Trophoblast cell (in vitro differentiated cells and primary cell): ENCODE data around the gene LRG1.

Experiments
- DNase-seq, 2 donors: peaks; one replicate each; pipeline ENCODE4 v3.0.0-alpha.2; 2016
- H2AFZ ChIP-seq: 2 replicates; pipeline ENCODE4 v1.6.1; 2013; ENCODE audit warnings: low read length, moderate library complexity, mild to moderate bottlenecking; ENCODE audit not compliant: insufficient read depth, poor library complexity
- H2AK5ac ChIP-seq: 2 replicates; pipeline ENCODE4 v1.6.1; 2013; ENCODE audit warnings: mild to moderate bottlenecking, low read length
- H2BK120ac ChIP-seq: 2 replicates; pipeline ENCODE4 v1.6.1; 2013; ENCODE audit warnings: low read length, mild to moderate bottlenecking, moderate library complexity; ENCODE audit not compliant: insufficient read depth, poor library complexity
- H2BK12ac ChIP-seq: 2 replicates; pipeline ENCODE4 v1.6.1; 2013; ENCODE audit warnings: mild to moderate bottlenecking, low read length, moderate library complexity
- H2BK5ac ChIP-seq: 2 replicates; pipeline ENCODE4 v1.6.1; 2013; ENCODE audit warnings: low read length, low read depth, moderate library complexity, mild to moderate bottlenecking; ENCODE audit not compliant: poor library complexity
- H3K14ac ChIP-seq: 2 replicates; pipeline ENCODE4 v1.6.1; 2013; ENCODE audit warnings: mild to moderate bottlenecking, low read length
- H3K18ac ChIP-seq: 2 replicates; pipeline ENCODE4 v1.6.1; 2013; ENCODE audit warnings: mild to moderate bottlenecking, low read length
- H3K23ac ChIP-seq: 2 replicates; pipeline ENCODE4 v1.6.1; 2013; ENCODE audit warnings: low read length
- H3K27ac ChIP-seq: 2 replicates; pipeline ENCODE4 v1.5.1; 2013; ENCODE audit warnings: low read depth, mild to moderate bottlenecking, inconsistent platforms, low read length, moderate library complexity
- H3K27me3 ChIP-seq: 2 replicates; pipeline ENCODE4 v1.6.1; 2013; ENCODE audit warnings: inconsistent platforms, mild to moderate bottlenecking, low read length, moderate library complexity; ENCODE audit not compliant: insufficient read depth
- H3K36me3 ChIP-seq, 2 experiments: 1 replicate in 1 of 2; 2 replicates in 1 of 2; pipeline ENCODE4 v1.6.1; 2013; ENCODE audit warnings: low read length in 2 of 2, mild to moderate bottlenecking in 2 of 2, moderate library complexity in 1 of 2; ENCODE audit not compliant: insufficient read depth in 2 of 2, control insufficient read depth in 1 of 2
- H3K4ac ChIP-seq: 2 replicates; pipeline ENCODE4 v1.6.1; 2013; ENCODE audit warnings: low read depth, mild to moderate bottlenecking, low read length, moderate library complexity
- H3K4me1 ChIP-seq, 2 experiments: 1 replicate in 1 of 2; 2 replicates in 1 of 2; pipeline ENCODE4 v1.6.1; 2013; ENCODE audit warnings: low read length in 2 of 2, mild to moderate bottlenecking in 2 of 2, moderate library complexity in 1 of 2; ENCODE audit not compliant: insufficient read depth in 2 of 2, control insufficient read depth in 1 of 2
- H3K4me2 ChIP-seq: 2 replicates; pipeline ENCODE4 v1.6.1; 2013; ENCODE audit warnings: inconsistent platforms, mild to moderate bottlenecking, low read length, moderate library complexity
- H3K4me3 ChIP-seq: 2 replicates; pipeline ENCODE4 v1.5.1; 2013; ENCODE audit warnings: mild to moderate bottlenecking, low read depth, low read length, inconsistent platforms
- H3K79me1 ChIP-seq: one replicate; pipeline ENCODE4 v1.6.1; 2013; ENCODE audit warnings: low read length
- H3K79me2 ChIP-seq: 2 replicates; pipeline ENCODE4 v1.6.1; 2013; ENCODE audit warnings: low read length, mild to moderate bottlenecking; ENCODE audit not compliant: control insufficient read depth, insufficient read depth, poor library complexity
- H3K9ac ChIP-seq: 2 replicates; pipeline ENCODE4 v1.6.1; 2013; ENCODE audit warnings: mild to moderate bottlenecking, low read length
- H3K9me3 ChIP-seq: 2 replicates; pipeline ENCODE4 v1.6.1; 2013; ENCODE audit warnings: low read depth, mild to moderate bottlenecking, control low read depth, inconsistent platforms, low read length; ENCODE audit not compliant: insufficient read depth
- H4K12ac ChIP-seq: 2 replicates; pipeline ENCODE4 v1.6.1; 2013; ENCODE audit warnings: low read depth, mild to moderate bottlenecking, low read length, moderate library complexity
- H4K8ac ChIP-seq: 2 replicates; pipeline ENCODE4 v1.6.1; 2013; ENCODE audit warnings: low read depth, mild to moderate bottlenecking, low read length, moderate library complexity
- H4K91ac ChIP-seq: one replicate; pipeline ENCODE4 v1.6.1; 2013; ENCODE audit warnings: low read depth, mild to moderate bottlenecking, low read length, moderate library complexity
- WGBS: extraction: QIAGEN DNeasy Blood & Tissue Kit; methylation state at CpG from one replicate; pipeline ENCODE4 v1.1.7; 2013; ENCODE audit warnings: missing lambda C conversion rate; ENCODE audit not compliant: insufficient read length, insufficient coverage; ENCODE audit errors: extremely low coverage; 5-methylcytosine and 5-hydroxymethylcytosine counted together

The LRG1 gene

GRCh38 chr19:4586245-4586644 lies 46.4 kb upstream of the LRG1 start:
- Histone ChIP-seq H3K4me1 (peaks cover 4 to 7% of the 10 kb centered on the region in 2 experiments), H2BK120ac (no peak overlapping the region), H3K4ac (no peak overlapping the region), H3K36me3 (no peaks in the 10 kb centered on the region), H3K4me3 (no peak overlapping the region), H2AK5ac (no peak overlapping the region), H3K27me3 (peaks cover 15% of the 10 kb centered on the region), H3K79me2 (no peaks in the 10 kb centered on the region), H3K23ac (no peak overlapping the region), H3K4me2 (no peak overlapping the region), H3K14ac (no peak overlapping the region), H3K9ac (no peak overlapping the region), H4K91ac (no peak overlapping the region), H3K27ac (no peak overlapping the region), H4K12ac (no peak overlapping the region), H3K9me3 (no peaks in the 10 kb centered on the region), H2BK12ac (no peak overlapping the region), H4K8ac (no peak overlapping the region), H2AFZ (no peak overlapping the region), H3K79me1 (no peaks in the 10 kb centered on the region), H2BK5ac (no peak overlapping the region), H3K18ac (no peak overlapping the region)
- DNase-seq = no peak
- WGBS = no CpG with 5 or more reads among the region's 6 CpGs

- no peak overlapping the region for H3K27ac ChIP-seq
- no peak overlapping the region for H2BK120ac ChIP-seq
- H3K4ac ChIP-seq = no peak overlapping the region
- no peaks in the 10 kb centered on the region for H3K79me1 ChIP-seq
- no peak overlapping the region for H4K91ac ChIP-seq
- peaks cover 20% of the 10 kb centered on the region for H3K27me3 ChIP-seq
- H3K23ac ChIP-seq = no peak overlapping the region
- no peak overlapping the region for H3K9ac ChIP-seq
- DNase-seq = no peak
- H2BK12ac ChIP-seq = no peak overlapping the region
- H3K14ac ChIP-seq = no peak overlapping the region
- H2AFZ ChIP-seq = no peak overlapping the region
- no peak overlapping the region for H2AK5ac ChIP-seq
- WGBS = no CpG with 5 or more reads among the region's 1 CpG
- no peak overlapping the region for H2BK5ac ChIP-seq
- no peaks in the 10 kb centered on the region for H3K79me2 ChIP-seq
- no peak overlapping the region for H3K4me3 ChIP-seq
- no peak overlapping the region for H3K4me2 ChIP-seq
- no peak overlapping the region for H4K8ac ChIP-seq
- H3K18ac ChIP-seq = no peak overlapping the region
- H3K4me1 ChIP-seq = peaks cover 4 to 7% of the 10 kb centered on the region in 2 experiments
- no peak overlapping the region for H4K12ac ChIP-seq
- no peaks in the 10 kb centered on the region for H3K9me3 ChIP-seq
- no peaks in the 10 kb centered on the region for H3K36me3 ChIP-seq
Observed at GRCh38 chr19:4585556-4585955, 45.7 kb upstream of the LRG1 start.

- Histone ChIP-seq H2AFZ (peak overlapping the region; percentile 56), H3K18ac (no peak overlapping the region), H2AK5ac (no peak overlapping the region), H2BK5ac (no peak overlapping the region), H3K9ac (no peak overlapping the region), H4K8ac (no peak overlapping the region), H3K9me3 (no peaks in the 10 kb centered on the region), H3K36me3 (no peaks in the 10 kb centered on the region), H3K79me1 (no peaks in the 10 kb centered on the region), H3K4me1 (peaks cover 4 to 7% of the 10 kb centered on the region in 2 experiments), H3K79me2 (no peaks in the 10 kb centered on the region), H3K23ac (no peak overlapping the region), H3K14ac (no peak overlapping the region), H4K91ac (no peak overlapping the region), H3K27ac (no peak overlapping the region), H3K4me2 (peak overlapping the region; percentile 56), H3K27me3 (peaks cover 27% of the 10 kb centered on the region), H2BK12ac (no peak overlapping the region), H3K4me3 (no peak overlapping the region), H3K4ac (no peak overlapping the region), H2BK120ac (no peak overlapping the region), H4K12ac (no peak overlapping the region)
- no peak for DNase-seq
- no CpG with 5 or more reads among the region's 45 CpGs for WGBS
Observed at GRCh38 chr19:4584670-4585460, 45.0 kb upstream of the LRG1 start.

- H3K14ac ChIP-seq = no peak overlapping the region
- H4K8ac ChIP-seq = no peak overlapping the region
- H3K4me3 ChIP-seq = no peak overlapping the region
- peak overlapping the region; percentile 56 for H2AFZ ChIP-seq
- H3K23ac ChIP-seq = no peak overlapping the region
- H2BK12ac ChIP-seq = no peak overlapping the region
- no CpG with 5 or more reads among the region's 49 CpGs for WGBS
- no peak overlapping the region for H2BK5ac ChIP-seq
- H3K18ac ChIP-seq = no peak overlapping the region
- H3K4ac ChIP-seq = no peak overlapping the region
- H3K27me3 ChIP-seq = peaks cover 33% of the 10 kb centered on the region
- no peak overlapping the region for H4K12ac ChIP-seq
- H3K79me1 ChIP-seq = no peaks in the 10 kb centered on the region
- H3K79me2 ChIP-seq = no peaks in the 10 kb centered on the region
- no peak for DNase-seq
- H3K4me1 ChIP-seq = peaks cover 4 to 7% of the 10 kb centered on the region in 2 experiments
- no peak overlapping the region for H2BK120ac ChIP-seq
- H3K27ac ChIP-seq = no peak overlapping the region
- H3K9me3 ChIP-seq = no peaks in the 10 kb centered on the region
- H2AK5ac ChIP-seq = no peak overlapping the region
- peak overlapping the region; percentile 56 for H3K4me2 ChIP-seq
- no peak overlapping the region for H3K9ac ChIP-seq
- H4K91ac ChIP-seq = no peak overlapping the region
- no peaks in the 10 kb centered on the region for H3K36me3 ChIP-seq
Observed at GRCh38 chr19:4583961-4584669, 44.3 kb upstream of the LRG1 start.
